GM19395 (cell line): Measurements from ENCODE around the gene ANKZF1.
"Not testable (repeated sequence)": the region's sequence is repeated elsewhere in the genome, so short reads cannot be mapped to it uniquely, and the experiment has no call there.

Experiments
- ATAC-seq: cut with Tn5 transposase; IDR thresholded peaks from one replicate; pipeline ENCODE4 v1.9.1; 2021; ENCODE audit warnings: mild to moderate bottlenecking, moderate library complexity; ENCODE audit not compliant: unreplicated experiment

The ANKZF1 gene

DNA sequence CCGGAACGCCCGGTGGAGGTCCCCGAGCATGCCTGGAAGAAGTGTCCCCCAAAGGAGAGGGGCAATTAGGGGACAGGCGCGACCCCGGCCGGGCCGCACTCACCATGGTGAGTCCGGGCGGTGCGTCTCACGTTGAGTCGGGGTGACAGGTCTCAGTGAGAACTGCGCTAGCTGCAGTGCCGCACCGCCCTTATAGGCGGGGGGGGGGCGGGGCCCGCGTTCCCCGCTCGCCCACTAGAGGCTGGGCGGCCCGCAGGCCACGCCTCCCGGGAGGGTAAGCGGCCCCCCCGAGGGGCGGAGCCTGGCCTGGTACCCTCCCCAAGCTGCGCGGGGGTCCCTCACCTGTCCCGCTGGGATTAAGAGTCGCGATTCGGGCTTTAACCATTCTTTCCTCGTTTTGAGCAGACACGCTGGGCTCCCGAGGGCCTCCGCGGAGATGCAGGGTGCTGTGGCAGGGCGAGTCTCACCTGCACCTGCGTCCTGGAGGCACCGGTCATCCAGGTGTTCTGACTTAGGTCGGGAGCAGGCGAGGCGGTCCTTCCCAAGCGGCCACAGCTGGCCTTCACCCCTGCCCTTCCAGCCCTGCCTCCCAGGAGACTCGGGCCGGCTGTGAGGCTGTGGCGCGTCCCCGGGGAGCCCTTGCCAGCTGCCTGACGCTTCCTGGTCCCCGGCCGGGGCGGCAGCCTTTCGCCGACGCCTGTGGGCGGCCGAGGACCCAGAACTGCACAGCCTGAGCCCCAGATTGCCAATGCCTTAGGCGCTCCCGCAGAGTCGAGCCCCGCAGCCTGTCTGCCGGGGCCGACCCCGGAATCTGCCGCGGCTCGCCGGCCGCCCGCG, 24.4 kb downstream of the ANKZF1 start, which contains the start of gene TUBA4A:
TSS of gene TUBA4A (minus strand) at position 166 of the 837 bp plus-strand sequence. CDS start at position 106, 60 bp downstream.
- ATAC-seq = peak; percentile 50

DNA sequence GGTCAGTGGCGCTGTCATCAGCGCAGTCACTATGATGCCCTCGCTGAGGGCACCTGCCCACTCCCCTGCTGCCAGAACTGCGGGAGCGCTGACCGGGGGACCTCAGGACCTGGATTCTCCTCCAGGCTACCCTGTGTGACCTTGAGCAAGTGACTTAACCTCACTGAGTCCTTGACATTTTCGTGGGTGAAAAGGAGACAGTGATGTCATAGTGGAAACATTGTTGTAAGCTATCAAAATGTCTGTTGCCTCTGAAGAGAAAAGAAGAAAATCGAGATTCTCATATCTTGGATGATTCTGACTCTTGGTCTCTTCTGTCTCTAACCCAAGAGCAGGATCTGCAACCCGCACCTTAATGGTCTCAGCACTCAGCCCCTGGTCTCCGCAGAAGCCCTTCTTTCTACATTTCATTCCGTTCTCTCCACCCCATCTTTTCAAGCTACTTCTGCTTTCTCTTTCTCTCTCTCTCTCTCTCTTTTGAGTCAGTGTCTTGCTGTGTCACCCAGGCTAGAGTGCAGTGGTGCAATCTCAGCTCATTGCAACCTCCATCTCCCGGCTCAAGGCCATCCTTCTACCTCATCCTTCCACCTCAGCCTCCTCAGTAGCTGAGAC, 25.1 kb downstream of the ANKZF1 start:
- peak; percentile 35 for ATAC-seq

DNA sequence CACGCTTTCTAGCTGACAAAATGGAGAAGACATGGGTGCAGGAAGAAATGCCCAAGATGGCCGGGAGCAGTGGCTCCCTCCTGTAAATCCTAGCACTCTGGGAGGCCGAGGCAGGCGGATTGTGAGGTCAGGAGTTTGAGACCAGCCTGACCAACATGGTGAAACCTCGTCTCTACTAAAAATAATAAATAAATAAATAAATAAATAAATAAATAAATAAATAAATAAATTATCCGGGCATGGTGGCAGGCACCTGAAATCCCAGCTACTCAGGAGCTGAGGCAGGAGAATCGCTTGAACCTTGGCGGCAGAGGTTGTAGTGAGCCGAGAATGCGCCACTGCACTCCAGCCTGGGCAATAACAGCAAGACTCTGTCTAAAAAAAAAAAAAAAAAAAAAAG, 29.3 kb downstream of the ANKZF1 start:
- not testable (repeated sequence) for ATAC-seq

DNA sequence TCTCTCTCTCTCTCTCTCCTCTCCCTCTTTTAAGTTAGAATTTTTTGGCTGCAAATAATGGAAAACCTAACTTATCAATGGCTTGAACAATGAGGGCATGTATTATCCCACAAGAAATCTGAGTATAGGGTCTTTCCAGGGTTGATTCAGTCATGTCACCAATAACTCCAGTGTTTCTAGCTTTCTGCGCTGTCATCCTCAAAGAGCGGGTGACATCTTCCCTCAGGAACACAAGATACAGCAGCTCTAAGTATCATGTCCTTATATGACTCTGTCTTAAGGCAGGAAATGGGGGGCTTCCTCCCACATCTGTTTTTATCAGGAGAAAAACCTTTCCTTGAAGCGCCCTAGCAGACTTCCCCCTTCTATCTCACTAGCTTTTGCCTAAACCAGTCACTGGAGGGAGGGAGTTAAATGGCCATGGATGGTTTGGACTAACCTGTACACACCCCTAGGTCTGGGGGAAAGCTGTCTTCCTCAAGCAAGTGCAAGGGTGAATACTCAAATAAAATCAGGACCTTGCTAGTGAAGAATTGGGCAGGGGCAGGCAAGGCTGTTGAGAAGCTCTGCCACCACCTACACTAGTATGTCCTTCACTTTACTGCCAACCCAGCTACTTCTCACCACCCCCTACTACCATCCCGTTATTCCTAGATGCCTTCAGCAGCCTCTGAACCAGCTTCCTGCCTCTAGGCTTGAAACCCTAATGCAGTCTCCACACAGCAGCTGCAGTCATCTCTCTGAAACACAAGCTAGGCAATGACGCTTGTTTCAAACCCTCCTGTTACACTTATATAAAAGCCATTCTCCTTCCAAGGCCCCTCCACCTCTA, 31.6 kb downstream of the ANKZF1 start:
- ATAC-seq = no peak

DNA sequence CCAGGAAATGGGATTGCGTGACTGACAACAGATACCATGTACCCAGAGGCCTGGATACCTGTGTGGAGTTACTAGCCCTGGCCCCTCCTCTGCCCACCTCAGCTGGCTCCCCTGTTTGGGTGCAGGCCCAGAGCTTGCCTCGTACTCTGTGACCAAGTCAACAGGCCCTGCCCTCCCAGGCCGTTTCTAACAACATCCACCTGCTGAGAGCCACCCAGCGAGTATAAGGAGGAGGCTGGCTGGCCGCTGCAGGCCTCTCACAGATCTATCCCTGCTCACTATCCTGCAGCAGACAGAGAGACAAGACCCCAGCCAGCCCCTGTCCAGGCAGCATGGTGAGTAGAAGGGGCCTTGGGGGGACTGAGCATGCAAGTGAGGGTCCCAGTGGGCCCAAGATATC, 36.6 kb downstream of the ANKZF1 start:
- ATAC-seq = no peak

DNA sequence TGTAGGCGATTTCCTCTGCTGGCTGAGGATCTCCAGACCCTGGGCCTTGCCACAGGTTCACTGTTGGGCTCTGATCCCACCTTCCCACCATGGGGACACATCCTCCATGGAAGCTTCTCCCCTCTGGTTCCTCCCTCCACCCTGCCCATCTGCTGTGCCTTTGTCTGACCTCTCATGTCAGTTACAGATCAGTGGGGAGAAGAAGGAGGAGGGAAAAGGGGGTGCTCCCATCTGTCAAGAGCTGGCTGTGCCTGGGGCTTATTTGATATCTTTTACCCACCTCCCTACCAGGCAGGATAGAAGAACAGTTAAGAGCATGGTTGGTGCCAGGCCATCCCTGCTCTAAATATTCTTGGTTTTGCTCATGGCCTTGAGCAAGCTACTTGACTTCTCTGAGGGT, 37.3 kb downstream of the ANKZF1 start:
- no peak for ATAC-seq

DNA sequence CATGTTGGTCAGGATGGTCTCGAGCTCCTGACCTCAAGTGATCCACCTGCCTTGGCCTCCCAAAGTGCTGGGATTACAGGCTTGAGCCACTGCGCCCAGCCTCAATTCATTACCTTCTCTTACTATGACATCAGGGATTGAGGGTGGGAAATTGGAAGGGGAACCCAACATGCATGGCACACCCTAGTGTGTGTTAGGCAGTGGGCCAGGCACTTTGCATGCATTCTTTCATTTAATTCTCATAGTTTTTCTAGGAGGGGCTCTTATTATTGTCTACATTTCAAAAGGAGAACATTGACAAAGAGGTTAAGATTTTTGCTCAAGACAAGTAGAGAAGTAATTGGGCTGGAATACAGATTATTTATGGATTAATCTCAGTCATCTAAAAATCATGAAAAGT, 38.7 kb downstream of the ANKZF1 start:
- ATAC-seq = no peak

DNA sequence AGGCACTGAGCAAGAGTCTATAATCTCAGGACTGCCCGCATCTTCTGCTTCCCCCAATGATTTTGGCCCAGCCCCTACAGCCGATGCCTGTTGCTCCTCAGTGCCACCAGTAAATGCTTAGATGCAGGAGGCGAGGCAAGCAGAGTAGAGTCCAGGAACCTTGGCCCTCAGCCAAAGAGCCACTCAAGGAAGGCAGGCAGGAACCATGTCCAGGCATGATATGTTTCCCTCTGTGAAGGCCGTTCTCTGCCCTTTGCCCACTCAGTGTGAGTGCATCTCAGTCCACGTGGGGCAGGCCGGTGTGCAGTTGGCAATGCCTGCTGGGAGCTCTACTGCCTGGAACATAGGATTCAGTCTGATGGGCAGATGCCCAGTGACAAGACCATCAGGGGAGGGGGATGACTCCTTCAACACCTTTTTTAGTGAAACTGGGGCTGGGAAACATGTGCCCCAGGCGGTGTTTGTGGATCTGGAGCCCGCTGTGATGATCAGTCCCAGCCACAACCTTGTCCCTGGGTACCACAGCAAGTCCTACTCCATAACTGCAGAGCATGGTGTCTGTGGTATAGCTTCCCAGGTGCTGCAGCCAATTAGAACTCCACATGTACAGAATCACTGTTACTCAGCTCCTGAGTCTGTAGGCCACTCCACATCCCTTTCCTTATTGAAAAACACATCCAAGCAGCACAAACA, 39.9 kb downstream of the ANKZF1 start:
- no peak for ATAC-seq

DNA sequence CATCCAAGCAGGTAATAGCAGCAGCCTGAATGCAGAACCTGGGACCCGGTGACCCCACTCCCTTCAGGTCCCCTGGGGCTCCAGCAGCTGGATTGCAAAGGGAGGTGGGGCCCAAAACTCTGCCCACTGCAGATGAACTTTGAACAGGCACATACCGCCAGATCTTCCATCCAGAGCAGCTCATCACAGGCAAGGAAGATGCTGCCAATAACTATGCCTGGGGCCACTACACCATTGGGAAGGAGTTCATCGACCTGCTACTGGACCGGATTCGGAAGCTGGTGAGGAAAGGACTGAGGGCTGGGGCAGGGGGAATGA, 40.4 kb downstream of the ANKZF1 start:
- no peak for ATAC-seq

DNA sequence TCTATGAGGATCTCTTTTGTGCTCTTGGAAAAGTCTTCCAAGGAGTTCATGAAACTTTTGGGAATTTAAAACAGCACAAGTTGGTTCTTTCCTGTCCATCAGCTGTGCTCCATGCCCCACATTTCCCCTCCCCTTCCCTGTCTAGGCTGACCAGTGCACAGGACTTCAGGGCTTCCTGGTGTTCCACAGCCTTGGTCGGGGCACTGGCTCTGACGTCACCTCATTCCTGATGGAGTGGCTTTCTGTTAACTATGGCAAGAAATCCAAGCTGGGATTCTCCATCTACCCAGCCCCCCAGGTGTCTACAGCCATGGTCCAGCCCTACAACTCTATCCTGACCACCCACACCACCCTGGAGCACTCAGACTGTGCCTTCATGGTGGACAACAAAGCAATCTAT, 41.4 kb downstream of the ANKZF1 start:
- no peak for ATAC-seq

DNA sequence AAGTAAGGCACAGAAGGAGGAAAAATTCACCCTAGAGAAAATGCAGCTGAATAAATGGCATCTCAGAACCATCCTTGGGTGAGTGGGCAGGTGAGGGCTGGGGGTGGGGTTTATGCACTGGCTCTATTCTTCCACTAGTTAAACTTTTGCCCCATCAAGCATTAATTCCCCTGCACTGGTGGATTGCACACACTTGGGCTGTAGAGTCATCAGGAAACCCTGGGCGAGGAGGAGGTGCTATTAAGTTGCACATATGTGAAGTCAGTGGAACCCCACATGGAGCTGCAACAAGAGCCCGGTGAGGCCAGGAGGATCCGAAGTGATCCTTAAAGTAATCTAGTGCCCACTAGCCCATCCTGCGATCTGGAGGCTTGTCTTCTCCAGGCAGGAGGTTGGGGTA, 42.8 kb downstream of the ANKZF1 start:
- ATAC-seq = no peak

DNA sequence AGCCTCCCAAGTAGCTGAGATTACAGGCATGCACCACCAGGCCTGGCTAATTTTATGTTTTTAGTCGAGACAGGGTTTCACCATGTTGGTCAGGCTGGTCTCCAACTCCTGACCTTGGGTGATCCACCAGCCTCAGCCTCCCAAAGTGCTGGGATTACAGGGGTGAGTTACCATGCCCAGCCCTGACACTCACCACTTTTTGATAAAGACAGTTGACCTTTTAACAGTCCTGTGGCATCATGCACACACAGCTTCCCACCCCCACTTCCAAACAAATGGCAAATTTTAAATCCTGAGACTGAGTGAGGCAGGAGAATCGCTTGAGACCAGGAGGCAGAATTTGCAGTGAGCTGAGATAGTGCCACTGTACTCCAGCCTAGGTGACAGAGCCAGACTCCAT, 43.4 kb downstream of the ANKZF1 start:
- ATAC-seq = no peak

DNA sequence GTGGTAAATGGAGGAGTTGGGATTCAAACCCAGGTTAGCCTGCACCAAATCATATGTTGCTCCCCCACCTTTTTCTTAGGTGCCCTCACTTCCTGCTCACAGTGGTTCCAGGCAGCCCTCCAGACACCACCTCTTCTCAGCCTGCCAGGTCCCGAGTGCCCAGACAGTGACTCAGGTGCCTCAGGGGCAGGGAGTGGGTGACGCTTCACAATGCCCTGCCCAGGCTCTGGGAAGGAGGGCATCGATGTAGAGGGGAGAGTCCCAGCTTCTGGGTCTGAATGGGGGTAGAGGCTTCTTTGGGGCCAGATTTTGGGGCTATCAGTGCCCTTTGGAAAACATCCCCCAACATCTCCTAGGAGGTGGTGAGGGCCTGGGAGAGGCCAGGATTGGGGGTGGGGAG, 44.3 kb downstream of the ANKZF1 start:
- no peak for ATAC-seq

DNA sequence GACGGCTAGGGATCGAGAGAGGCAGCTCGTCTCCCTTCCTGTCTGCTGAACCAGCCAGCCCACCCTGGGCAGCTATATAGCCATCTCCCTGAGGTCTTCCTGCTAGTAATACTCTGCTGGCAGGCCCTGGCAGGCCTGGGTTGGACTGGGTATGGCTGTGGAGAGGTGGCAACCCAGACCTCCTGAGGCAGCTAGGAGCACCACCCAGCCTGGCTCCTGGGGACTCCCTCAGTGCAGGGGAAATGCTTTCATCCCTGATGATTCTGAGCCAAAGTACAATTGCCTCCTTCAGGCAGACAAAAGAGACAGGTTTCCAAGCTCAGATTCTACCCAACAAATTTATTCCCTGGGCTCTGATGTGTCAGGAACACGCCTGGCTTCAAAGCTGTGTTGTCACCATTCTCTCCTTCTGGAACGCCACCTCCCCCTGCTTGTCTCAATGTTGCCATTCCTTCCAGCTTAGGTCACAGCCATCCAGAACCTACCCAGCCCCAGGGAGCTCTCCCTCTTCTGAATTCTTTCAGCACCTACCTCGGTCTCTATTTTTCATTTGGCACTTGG, 44.8 kb downstream of the ANKZF1 start:
- ATAC-seq = no peak

DNA sequence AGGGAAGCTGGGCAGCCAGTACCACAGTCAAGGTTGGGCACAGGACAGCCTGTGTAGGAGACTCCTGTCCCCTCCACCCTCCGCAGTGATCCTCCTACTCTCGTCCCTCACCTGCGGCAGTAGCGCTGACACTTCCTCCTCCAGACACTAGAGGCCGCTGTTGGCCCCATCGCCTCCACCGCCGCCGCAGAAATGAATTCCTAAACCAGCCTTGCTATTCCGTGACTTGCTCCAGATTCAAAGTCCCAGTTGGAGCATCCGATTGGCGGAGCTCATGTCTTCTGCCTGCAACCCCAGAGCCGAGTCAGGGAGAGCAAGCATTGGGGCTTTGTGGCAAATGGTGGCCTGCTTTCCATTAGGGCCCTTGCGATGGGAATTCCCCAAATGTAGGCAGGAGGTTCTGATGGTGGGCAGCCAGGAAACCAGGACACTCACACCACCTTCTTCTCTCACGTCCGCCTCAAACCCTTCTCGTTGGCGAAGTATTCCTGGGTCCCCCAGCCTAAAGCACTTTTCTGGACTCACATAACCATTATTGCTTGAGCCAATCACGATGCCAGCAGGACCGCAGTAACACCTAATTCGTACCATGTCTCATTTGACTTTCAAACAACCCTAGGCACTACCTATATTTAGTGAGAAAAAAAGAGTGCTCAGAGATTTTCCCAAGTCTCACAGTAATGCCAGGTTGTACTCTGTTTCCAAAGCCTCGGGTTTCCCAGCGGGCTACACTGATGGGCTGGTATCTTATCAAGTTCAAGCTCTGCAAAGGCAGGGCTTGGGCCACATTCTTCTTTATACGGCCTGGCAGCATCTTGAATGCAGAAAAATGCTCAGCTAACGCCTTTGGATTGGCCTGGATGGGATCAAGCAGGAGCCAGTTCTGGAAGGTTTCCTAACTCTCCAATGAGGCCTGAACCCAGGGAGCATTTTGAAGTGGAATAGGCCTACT, 48.4 kb downstream of the ANKZF1 start:
- peak; percentile 31 for ATAC-seq

DNA sequence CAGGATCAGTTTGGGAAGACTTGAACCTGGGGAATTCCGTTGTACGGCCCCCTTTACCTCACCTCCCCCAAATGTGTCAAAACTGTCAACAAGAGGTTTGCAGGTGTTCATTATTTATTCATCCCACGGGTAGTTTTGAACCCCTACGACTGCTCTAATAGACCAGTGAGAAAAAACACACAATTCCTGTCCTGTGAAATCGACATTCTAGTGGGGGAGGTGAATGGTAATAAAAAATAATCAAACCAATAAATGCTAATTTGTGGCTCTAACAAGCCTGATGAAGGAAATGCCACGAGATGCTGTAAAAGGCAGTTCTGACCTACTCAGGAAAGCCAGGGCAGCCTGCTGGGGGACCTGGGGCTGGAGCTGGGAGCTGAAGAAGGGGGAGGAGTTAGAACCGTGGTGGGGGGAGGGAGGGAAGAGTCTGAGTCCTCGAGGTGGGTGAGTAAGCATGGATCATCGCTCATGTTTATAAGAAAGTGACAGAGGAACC, 49.1 kb downstream of the ANKZF1 start:
- ATAC-seq = no peak

DNA sequence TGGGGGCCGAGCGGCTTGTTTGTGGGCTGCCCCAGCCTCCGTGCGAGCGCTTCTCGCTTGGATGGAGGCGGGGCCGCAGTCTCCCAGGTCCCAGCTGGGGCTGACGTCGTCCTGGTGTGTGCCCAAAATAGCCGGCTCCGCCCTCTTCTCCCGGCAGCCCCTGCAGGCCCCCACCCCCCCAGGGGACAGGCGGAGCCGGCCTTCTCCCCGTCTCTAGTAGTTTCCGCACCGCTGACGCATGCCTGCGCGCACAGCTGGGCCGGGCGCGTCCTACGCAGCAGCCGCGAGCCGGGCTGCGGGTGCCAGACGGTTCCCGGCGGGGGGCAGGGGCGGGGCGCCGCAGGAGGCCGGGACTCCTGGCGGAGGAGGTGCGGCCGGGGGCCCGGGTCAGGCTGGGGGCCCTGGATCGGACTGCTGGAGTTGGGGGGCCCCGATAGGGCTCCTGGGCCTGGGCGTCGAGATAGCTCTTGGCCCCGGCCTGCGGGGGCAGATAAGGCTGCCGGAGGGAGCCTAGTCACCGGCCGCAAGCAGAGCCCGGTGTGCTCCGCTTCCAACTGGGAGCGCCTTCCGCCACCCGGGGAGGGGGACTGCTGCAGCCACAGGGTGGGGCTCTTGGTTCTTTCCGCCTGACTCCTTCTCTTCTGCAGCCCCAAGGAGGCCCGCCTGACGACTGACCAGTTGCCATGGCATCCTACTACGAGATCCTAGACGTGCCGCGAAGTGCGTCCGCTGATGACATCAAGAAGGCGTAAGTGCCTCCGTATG, 49.7 kb downstream of the ANKZF1 start, which contains the start of gene DNAJB2:
TSS of gene DNAJB2 (plus strand) at position 216 of the 765 bp plus-strand sequence. CDS start at position 684, 468 bp downstream.
- peak; percentile 83 for ATAC-seq

DNA sequence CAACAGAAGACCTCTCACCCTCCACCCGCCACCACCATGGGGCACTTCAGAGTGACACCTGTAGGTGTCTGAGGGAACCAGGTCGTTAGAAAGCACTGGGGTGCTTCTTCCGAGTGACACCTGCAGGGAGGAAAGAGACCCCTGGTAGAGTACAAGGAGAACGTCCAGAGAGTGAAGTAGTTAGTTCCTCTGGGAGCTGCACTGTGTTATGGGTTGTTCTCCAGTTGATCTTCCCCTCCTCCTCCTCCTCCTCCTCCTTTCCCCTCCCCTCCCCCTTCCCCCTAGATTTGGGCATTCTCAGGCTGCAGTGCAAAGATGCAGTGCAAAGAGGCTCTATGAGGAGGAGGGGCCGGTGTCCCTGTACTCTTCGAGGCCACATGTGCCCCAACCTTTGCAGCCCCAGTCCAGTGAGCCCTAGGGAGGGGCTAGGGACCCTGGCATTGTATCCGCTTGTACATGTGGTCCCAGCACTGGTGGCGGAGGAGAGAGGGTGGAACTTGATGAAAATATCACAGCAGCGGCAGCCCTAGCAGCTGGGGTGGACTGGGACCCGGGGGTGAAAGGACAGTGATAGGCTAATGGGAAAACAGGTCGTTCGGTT, 50.4 kb downstream of the ANKZF1 start:
- no peak for ATAC-seq
